HG02870 (cell line): ENCODE measurements around the gene OBI1.
A peak's percentile ranks its signal among the peaks of the same experiment; 100 is the strongest.

Experiments
- ATAC-seq: cut with Tn5 transposase; IDR thresholded peaks from one replicate; pipeline ENCODE4 v1.9.1; 2021; ENCODE audit warnings: mild to moderate bottlenecking, moderate library complexity; ENCODE audit not compliant: unreplicated experiment

OBI1 gene

GRCh38 chr13:78604782-78605611 lies 54.0 kb downstream of the OBI1 start:
- ATAC-seq: no peak

GRCh38 chr13:78603240-78603957 lies 55.6 kb downstream of the OBI1 start, which contains the start of gene POU4F1:
TSS of gene POU4F1 (minus strand) at chr13:78603552. CDS start at chr13:78603326, 226 bp downstream.
- peak; percentile 70 for ATAC-seq

- ATAC-seq: peak; percentile 3
Measured at GRCh38 chr13:78602561-78603239, 56.3 kb downstream of the OBI1 start.

- ATAC-seq: no peak
Measured at GRCh38 chr13:78601874-78602560, 56.9 kb downstream of the OBI1 start.

- ATAC-seq: no peak
Measured at GRCh38 chr13:78601124-78601873, 57.7 kb downstream of the OBI1 start.

GRCh38 chr13:78600280-78600883 lies 58.6 kb downstream of the OBI1 start:
- no peak for ATAC-seq

- no peak for ATAC-seq
Measured at GRCh38 chr13:78599645-78600279, 59.2 kb downstream of the OBI1 start.

- ATAC-seq: no peak
Measured at GRCh38 chr13:78598966-78599644, 59.9 kb downstream of the OBI1 start.

GRCh38 chr13:78598116-78598781 lies 60.7 kb downstream of the OBI1 start:
- no peak for ATAC-seq

GRCh38 chr13:78597602-78597932 lies 61.4 kb downstream of the OBI1 start:
- no peak for ATAC-seq

- no peak for ATAC-seq
Measured at GRCh38 chr13:78596736-78597601, 62.0 kb downstream of the OBI1 start.

- no peak for ATAC-seq
Measured at GRCh38 chr13:78596399-78596735, 62.6 kb downstream of the OBI1 start.

GRCh38 chr13:78595495-78596398 lies 63.2 kb downstream of the OBI1 start:
- ATAC-seq: peak; percentile 47

- ATAC-seq: no peak
Measured at GRCh38 chr13:78594456-78594975, 64.4 kb downstream of the OBI1 start.

- ATAC-seq: no peak
Measured at GRCh38 chr13:78593652-78594455, 65.1 kb downstream of the OBI1 start.
